HEK293 (cell line): Measurements from ENCODE around the gene EIF2A.

Experiments used
- EGR2 ChIP-seq: fragments of 450-650 bp; formaldehyde crosslinking; IDR thresholded peaks from 2 replicates; pipeline ENCODE4 v1.5.1; 2016; ENCODE audit warnings: low read depth, missing biosample characterization, missing genetic modification characterization
- ZBTB7A ChIP-seq: fragments of 450-650 bp; formaldehyde crosslinking; IDR thresholded peaks from 2 replicates; pipeline ENCODE4 v1.5.1; 2016; ENCODE audit warnings: low read depth, missing biosample characterization, missing genetic modification characterization
- ZNF24 ChIP-seq: fragments of 450-650 bp; formaldehyde crosslinking; IDR thresholded peaks from 2 replicates; pipeline ENCODE4 v1.5.1; 2016; ENCODE audit warnings: missing biosample characterization, missing genetic modification characterization
- ZNF548 ChIP-seq: fragments of 450-650 bp; formaldehyde crosslinking; IDR thresholded peaks from 2 replicates; pipeline ENCODE4 v1.5.1; 2016; ENCODE audit warnings: missing biosample characterization, missing genetic modification characterization
- ZNF768 ChIP-seq: fragments of 450-650 bp; formaldehyde crosslinking; IDR thresholded peaks from 2 replicates; pipeline ENCODE4 v1.5.1; 2018; ENCODE audit warnings: missing biosample characterization, mild to moderate bottlenecking, missing genetic modification characterization
- TF ChIP-seq, protein P1 (sequence below): fragments of 450-650 bp; formaldehyde crosslinking; IDR thresholded peaks from 2 replicates; pipeline ENCODE4 v1.5.1; 2016; ENCODE audit warnings: missing biosample characterization, missing genetic modification characterization, low read depth
- TF ChIP-seq, protein P2 (sequence below): fragments of 450-650 bp; formaldehyde crosslinking; IDR thresholded peaks from 2 replicates; pipeline ENCODE4 v1.5.1; 2016; ENCODE audit warnings: missing biosample characterization, missing genetic modification characterization
- TF ChIP-seq, protein P3 (sequence below): fragments of 450-650 bp; formaldehyde crosslinking; IDR thresholded peaks from 2 replicates; pipeline ENCODE4 v1.5.1; 2016; ENCODE audit warnings: missing biosample characterization, missing genetic modification characterization

DNA sequence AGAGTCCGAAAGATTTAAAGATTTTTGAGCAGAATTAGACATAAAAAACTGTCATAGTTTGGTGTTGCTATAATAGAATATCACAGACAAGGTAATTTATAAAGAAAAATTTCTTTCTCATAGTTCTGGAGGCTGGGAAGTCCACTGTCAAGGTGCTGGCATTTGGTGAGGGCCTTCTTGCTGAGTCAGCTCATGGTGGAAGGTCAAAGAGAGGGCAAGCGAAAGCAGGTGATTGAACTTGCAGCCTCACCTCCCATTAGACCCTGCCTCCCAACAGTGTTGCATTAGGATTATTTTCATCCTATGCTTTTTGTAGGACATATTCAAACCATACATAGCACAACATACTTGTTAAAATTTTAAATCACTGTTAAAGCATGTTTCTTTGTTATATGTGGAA is 66.4 kb downstream of the EIF2A start:
- no peak for TF ChIP-seq ZNF768
- no peak for TF ChIP-seq ZNF24
- TF ChIP-seq ZBTB7A (tag by site-specific recombination) = no peak
- no peak for TF ChIP-seq EGR2 (tag by site-specific recombination)
- TF ChIP-seq, protein P1, sequence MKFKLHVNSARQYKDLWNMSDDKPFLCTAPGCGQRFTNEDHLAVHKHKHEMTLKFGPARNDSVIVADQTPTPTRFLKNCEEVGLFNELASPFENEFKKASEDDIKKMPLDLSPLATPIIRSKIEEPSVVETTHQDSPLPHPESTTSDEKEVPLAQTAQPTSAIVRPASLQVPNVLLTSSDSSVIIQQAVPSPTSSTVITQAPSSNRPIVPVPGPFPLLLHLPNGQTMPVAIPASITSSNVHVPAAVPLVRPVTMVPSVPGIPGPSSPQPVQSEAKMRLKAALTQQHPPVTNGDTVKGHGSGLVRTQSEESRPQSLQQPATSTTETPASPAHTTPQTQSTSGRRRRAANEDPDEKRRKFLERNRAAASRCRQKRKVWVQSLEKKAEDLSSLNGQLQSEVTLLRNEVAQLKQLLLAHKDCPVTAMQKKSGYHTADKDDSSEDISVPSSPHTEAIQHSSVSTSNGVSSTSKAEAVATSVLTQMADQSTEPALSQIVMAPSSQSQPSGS (tag by site-specific recombination) = no peak
- TF ChIP-seq, protein P2, sequence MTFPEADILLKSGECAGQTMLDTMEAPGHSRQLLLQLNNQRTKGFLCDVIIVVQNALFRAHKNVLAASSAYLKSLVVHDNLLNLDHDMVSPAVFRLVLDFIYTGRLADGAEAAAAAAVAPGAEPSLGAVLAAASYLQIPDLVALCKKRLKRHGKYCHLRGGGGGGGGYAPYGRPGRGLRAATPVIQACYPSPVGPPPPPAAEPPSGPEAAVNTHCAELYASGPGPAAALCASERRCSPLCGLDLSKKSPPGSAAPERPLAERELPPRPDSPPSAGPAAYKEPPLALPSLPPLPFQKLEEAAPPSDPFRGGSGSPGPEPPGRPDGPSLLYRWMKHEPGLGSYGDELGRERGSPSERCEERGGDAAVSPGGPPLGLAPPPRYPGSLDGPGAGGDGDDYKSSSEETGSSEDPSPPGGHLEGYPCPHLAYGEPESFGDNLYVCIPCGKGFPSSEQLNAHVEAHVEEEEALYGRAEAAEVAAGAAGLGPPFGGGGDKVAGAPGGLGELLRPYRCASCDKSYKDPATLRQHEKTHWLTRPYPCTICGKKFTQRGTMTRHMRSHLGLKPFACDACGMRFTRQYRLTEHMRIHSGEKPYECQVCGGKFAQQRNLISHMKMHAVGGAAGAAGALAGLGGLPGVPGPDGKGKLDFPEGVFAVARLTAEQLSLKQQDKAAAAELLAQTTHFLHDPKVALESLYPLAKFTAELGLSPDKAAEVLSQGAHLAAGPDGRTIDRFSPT (tag by site-specific recombination) = no peak
- TF ChIP-seq, protein P3, sequence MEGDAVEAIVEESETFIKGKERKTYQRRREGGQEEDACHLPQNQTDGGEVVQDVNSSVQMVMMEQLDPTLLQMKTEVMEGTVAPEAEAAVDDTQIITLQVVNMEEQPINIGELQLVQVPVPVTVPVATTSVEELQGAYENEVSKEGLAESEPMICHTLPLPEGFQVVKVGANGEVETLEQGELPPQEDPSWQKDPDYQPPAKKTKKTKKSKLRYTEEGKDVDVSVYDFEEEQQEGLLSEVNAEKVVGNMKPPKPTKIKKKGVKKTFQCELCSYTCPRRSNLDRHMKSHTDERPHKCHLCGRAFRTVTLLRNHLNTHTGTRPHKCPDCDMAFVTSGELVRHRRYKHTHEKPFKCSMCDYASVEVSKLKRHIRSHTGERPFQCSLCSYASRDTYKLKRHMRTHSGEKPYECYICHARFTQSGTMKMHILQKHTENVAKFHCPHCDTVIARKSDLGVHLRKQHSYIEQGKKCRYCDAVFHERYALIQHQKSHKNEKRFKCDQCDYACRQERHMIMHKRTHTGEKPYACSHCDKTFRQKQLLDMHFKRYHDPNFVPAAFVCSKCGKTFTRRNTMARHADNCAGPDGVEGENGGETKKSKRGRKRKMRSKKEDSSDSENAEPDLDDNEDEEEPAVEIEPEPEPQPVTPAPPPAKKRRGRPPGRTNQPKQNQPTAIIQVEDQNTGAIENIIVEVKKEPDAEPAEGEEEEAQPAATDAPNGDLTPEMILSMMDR (tag by site-specific recombination) = no peak
- no peak for TF ChIP-seq ZNF548 (tag by site-specific recombination)
